Nucleus accumbens (tissue), 56 donors: ENCODE results near the gene MNDA.
A peak's percentile ranks its signal among the peaks of the same experiment; 100 is the strongest.

Experiments
- DNase-seq, 56 donors: peaks; one replicate each; lab custom pipeline; 2025; lab: John Stamatoyannopoulos, UW

MNDA gene

GRCh38 chr1:158830904-158831507 is at the start of gene MNDA:
Gene MNDA, plus strand, starts transcription at chr1:158831351. Its CDS starts 10,803 bp downstream, at chr1:158842154.
- no peak for DNase-seq

DNA sequence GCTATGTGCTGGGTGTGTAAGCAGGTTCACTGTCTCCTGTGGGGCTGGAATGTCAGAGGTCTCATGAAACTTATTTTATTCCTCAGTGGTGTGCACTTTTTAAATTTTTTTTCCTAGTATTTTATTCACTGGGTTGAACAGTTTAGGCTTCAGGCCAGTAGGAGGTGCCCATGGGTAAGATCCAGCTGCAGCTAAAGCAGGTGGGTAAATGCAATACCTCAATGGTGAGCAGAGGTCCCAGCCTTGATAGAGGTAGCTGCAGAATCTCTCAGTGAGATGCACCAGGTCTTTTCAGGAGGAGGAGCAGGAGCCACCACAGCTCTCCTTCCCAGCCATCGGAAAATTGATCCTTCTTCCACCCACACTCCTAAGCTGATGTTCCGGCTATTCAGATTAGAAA is 37.5 kb upstream of the MNDA start:
- no peak for DNase-seq

- DNase-seq: no peak
Observed at GRCh38 chr1:158794247-158794646, 36.9 kb upstream of the MNDA start.

DNA sequence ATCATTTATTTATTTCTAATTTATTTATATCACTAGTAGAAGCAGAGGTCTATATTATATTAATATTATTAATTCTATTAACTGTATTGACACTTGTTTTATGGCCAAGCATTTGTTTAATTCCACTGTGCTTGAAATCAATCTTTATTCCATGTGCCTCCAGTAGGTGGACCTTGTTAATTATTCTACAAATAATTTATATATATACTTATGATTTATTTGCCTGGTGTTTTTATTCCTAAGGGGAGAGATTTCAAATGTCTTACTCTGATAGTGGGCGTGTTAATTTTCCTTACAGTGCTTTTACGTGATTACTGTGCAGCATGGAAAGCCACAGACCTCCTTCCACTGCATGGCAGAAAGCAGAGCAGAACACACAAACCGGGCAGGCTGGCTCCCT is 32.6 kb upstream of the MNDA start:
- DNase-seq: no peak

- DNase-seq: no peak
Observed at GRCh38 chr1:158799689-158800088, 31.5 kb upstream of the MNDA start.

DNA sequence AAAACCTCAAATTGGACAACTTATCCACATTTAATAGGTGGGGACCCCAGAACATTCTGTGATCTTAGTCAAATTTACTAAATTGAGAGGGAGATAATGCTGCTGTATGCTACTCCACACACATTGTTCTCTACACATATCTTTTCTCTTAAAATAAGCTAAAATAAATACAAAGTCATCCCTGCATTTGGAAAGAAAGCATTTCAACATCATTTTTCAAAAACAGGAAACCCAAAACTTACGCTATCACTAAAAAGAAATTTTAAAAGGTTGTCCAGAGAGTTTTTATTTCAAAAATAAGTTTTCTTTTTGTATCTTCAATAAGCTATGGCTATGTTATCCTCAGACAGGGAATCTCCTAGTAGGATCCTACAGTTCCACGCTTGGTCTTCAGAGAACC is 30.6 kb upstream of the MNDA start:
- DNase-seq: no peak

DNA sequence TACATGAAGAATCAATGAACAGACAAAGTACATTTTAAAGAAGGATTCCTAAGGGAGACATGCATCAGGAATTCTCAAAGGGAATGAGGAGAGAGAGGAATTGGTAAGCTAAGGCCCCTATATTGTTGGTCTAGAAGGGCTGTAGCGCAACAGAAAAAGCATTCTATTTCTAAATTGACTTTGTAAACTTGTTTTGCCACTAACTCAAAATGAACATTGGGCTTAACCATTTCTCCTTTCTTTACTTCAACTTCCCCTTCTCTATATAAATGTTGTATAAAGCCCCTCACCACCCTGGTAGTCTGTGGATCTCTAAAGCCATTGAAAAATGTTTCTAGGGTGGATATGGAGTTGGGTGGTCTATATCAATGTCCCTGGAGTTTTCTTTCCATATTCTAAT is 29.8 kb upstream of the MNDA start:
- no peak for DNase-seq

GRCh38 chr1:158803678-158804077 is 27.5 kb upstream of the MNDA start:
- DNase-seq: no peak

- DNase-seq: no peak
Observed at GRCh38 chr1:158806916-158807536, 24.1 kb upstream of the MNDA start.

GRCh38 chr1:158809256-158809655 is 21.9 kb upstream of the MNDA start:
- no peak for DNase-seq

DNA sequence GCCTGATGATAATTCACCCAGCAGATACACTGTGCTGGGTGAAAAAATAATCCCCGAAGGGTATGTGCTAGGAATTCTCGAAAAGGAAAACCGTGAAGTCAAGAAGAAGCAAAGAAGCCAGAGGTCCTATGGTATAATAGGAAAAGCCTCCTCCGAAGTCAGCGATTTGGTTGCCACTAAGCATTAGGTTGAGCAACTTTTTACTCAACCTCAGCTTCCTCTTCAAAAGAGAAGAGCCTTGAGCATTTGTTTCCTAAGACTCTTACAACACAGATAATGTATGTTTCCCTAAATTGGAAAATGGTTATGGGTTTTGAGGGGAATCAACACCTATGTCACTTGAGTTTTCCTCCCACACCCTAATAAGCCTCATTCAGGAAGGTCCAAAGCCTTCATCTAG is 21.3 kb upstream of the MNDA start:
- DNase-seq: no peak

GRCh38 chr1:158810311-158810710 is 20.8 kb upstream of the MNDA start:
- DNase-seq: peak in 1 of 56 donors; percentile 6

DNA sequence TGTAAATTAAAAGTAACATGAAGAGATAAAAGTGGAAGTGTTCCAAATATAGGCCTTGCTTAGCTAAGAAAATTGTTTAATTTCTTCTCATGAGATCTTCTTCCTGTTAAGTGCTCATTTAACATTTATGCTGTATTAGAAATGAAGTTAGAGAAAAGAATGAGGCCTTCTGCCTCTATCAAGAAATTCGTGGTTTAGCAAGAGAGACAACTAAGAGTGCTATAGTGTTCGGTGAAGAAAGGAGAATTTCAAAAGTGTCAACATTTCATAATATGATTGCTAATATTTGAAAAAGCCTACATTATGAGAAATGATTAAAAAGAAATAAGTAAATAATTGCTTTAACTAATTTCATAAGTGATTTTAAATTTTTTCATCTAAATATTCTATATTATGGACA is 18.8 kb upstream of the MNDA start:
- no peak for DNase-seq

DNA sequence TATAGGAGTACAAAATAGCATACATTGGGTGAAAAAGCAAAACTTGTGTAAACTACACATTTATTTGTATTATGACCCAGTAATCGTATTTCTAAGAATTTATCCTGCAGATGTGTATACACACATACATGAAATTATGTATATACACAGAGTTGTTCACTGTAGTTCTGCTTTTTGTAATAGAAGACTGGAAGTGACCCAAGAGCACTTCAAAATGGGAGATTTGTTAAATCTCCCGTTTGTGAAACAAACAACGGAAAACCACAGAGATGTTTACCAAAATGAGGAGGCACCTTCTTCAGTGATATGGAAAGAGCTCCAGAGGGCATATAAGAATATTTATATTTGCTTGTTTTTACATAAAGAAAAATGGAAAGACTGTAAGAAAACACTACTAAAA is 18.0 kb upstream of the MNDA start:
- DNase-seq: no peak

GRCh38 chr1:158814970-158815369 is 16.2 kb upstream of the MNDA start:
- DNase-seq: no peak

GRCh38 chr1:158818560-158818959 is 12.6 kb upstream of the MNDA start:
- no peak for DNase-seq

GRCh38 chr1:158818975-158819431 is 12.1 kb upstream of the MNDA start:
- DNase-seq: peak in 3 of 56 donors; percentile 9 to 11 (median 10)

DNA sequence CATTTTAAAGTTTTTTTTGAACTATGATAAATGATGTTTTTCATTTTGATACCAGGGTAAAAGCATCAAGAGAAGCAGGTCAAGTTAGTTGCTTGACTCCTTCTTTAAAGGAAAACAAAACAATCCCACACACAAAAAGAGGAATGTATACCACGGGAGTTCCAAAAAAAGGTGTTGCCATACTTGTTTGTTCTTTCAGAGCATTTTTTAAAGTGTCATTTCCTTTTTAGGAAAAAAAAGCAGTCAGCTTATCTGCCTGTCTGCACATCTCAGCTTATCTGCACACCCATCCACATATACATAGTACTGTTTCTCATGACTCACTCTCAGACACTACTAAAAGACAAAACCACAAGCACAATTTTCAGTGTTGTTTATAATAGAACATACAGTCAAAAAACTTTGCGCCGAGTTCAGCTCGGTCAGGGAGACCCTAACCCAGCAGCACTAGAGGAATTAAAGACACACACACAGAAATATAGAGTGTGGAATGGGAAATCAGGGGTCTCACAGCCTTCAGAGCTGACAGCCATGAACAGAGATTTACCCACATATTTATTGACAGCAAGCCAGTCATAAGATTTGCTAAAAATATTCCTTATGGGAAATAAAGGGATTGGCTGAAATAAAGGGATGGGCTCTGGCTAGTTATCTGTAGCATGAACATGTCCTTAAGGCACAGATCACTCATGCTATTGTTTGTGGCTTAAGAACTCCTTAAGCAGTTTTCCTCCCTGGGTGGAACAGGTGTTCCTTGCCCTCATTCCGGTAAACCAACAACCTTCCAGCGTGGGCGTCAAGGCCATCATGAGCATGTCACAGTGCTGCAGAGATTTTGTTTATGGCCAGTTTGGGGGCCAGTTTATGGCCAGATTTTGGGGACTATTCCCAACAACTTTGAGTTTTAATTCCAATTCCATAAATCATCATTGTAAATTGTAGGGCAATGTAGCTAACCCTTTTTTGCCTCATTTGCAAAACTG is 11.4 kb upstream of the MNDA start:
- no peak for DNase-seq

- no peak for DNase-seq
Observed at GRCh38 chr1:158821723-158822122, 9.4 kb upstream of the MNDA start.

DNA sequence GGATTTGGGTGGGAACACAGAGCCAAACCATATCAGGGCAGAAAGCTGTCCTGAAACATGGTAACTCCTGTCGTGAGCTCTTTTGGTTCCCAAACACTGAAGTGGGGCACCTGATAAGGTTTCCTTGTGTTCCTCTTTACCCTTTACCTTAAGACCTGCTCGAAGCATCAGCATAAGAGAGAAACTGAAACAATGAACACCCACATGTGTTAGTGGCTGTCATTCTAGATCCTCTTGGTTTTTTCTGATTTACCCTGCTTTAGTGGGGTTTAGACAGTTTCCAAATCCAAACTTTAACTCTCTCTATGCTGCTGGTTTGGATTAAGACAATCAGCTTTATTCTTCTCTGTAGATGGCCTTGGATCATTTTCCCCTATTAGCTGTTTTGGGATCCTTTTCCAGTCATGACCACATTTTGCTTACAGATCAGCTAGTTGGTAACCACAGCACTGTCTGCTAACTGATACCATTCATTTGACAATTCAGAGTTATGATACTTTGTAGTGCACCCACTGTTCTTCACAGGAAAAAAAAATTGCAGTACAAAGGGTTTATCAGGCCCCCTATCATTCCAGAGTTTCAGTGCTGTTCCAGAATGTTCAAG is 975 bp upstream of the MNDA start:
- DNase-seq: no peak

DNA sequence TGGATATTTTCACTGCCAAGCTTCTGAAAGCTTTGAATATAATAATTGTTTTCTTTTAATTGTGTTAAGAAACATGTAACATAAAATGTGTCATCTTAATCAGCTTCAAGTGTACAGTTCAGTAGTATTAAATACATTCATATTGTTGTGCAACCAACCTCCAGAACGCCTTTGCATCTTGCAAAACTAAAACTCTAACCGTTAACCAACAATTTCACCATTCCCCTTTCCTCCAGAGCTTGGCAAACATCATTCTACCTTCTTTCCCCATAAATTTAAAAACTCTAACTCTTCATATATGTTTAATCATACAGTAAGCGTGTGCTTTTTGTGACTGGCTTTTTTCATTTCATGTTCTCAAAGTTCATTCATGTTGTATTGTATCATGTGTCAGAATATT is 2.1 kb downstream of the MNDA start:
- no peak for DNase-seq
